Stimulated activated CD4-positive, alpha-beta T cell treated with anti-CD3 and anti-CD28 coated beads, Interleukin-1b, Interleukin-23, amount 100 ng/mL, for 4 hours (primary cell): Measurements from ENCODE around the gene ITPR2.
"Not testable (repeated sequence)": the region's sequence is repeated elsewhere in the genome, so short reads cannot be mapped to it uniquely, and the experiment has no call there.

Experiments used
- DNase-seq, 2 donors: peaks; one replicate each; pipeline ENCODE4 v3.0.0-alpha.2; 2020; ENCODE audit warnings: low read depth in 2 of 2

Gene ITPR2

GRCh38 chr12:26702741-26703140 is 130.3 kb downstream of the ITPR2 start:
- no peak for DNase-seq

GRCh38 chr12:26701604-26702215 is 131.3 kb downstream of the ITPR2 start:
- DNase-seq: no peak

- no peak for DNase-seq
Measured at GRCh38 chr12:26700430-26700829, 132.6 kb downstream of the ITPR2 start.

GRCh38 chr12:26699237-26699636 is 133.8 kb downstream of the ITPR2 start:
- no peak for DNase-seq

- DNase-seq: no peak
Measured at GRCh38 chr12:26698186-26698585, 134.8 kb downstream of the ITPR2 start.

GRCh38 chr12:26697217-26697616 is 135.8 kb downstream of the ITPR2 start:
- DNase-seq: no peak

GRCh38 chr12:26696613-26697092 is 136.3 kb downstream of the ITPR2 start:
- no peak for DNase-seq

- DNase-seq: no peak
Measured at GRCh38 chr12:26696048-26696612, 136.9 kb downstream of the ITPR2 start.

- DNase-seq: no peak
Measured at GRCh38 chr12:26694402-26694801, 138.6 kb downstream of the ITPR2 start.

GRCh38 chr12:26692407-26692806 is 140.6 kb downstream of the ITPR2 start:
- DNase-seq: no peak

GRCh38 chr12:26691234-26691970 is 141.6 kb downstream of the ITPR2 start:
- no peak for DNase-seq

GRCh38 chr12:26690601-26691000 is 142.4 kb downstream of the ITPR2 start:
- no peak for DNase-seq

GRCh38 chr12:26689281-26689841 is 143.6 kb downstream of the ITPR2 start:
- no peak for DNase-seq

GRCh38 chr12:26688344-26688904 is 144.6 kb downstream of the ITPR2 start:
- DNase-seq: no peak

- DNase-seq: no peak
Measured at GRCh38 chr12:26686408-26686807, 146.6 kb downstream of the ITPR2 start.

GRCh38 chr12:26684101-26684500 is 148.9 kb downstream of the ITPR2 start:
- DNase-seq: no peak

- no peak for DNase-seq
Measured at GRCh38 chr12:26683443-26683842, 149.6 kb downstream of the ITPR2 start.

GRCh38 chr12:26680727-26681455 is 152.1 kb downstream of the ITPR2 start:
- DNase-seq: no peak

- DNase-seq: no peak
Measured at GRCh38 chr12:26678697-26679660, 154.0 kb downstream of the ITPR2 start.

- DNase-seq: not testable (repeated sequence)
Measured at GRCh38 chr12:26671487-26671886, 161.5 kb downstream of the ITPR2 start.

- no peak for DNase-seq
Measured at GRCh38 chr12:26668847-26669246, 164.1 kb downstream of the ITPR2 start.
